ENCODE measurements around the gene BICDL1. TPM values are rescaled to one million over a fixed set of nuclear protein-coding genes. Genes with fewer than 3 reads are reported as not detected.

BICDL1 gene
- total RNA-seq, 1 donor from 2014 or later = 42.4 TPM

GRCh38 chr12:120095736-120096135, 106.7 kb downstream of the BICDL1 start:
- intact Hi-C loops (cut with micrococcal nuclease) = no loop called here

DNA sequence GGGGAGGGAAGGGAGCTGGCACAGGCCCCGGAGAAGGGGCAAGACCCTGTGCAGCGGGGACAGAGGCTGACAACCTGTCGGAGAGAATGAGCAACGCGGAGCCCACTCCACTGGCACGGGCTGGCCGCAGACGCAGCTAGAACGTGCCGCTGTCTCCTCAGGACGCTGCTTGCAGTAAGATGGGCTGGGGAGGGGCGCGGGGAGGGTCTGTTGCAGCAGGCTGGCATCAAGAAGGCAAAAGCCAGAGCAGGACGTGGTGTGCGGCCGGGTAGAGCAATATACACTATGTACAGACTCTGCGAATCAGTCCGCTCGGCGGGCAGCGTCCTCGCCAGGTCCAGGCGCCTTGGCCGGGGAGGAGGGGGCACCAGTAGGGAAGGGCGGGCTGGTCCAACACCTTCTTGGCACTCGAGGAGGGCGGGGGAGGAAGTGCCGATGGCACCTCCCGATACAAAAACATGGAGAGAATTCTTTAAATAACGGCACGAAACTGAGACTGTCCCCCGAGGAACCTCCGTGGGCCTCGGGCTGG, 107.7 kb downstream of the BICDL1 start:
- intact Hi-C loops (cut with micrococcal nuclease) = no loop called here

- intact Hi-C loops (cut with micrococcal nuclease) = no loop called here
Measured at GRCh38 chr12:120098756-120099470, 109.9 kb downstream of the BICDL1 start.

GRCh38 chr12:120099738-120100137, 110.7 kb downstream of the BICDL1 start:
- intact Hi-C loops (cut with micrococcal nuclease) = no loop called here

GRCh38 chr12:120100630-120101029, 111.6 kb downstream of the BICDL1 start:
- intact Hi-C loops (cut with micrococcal nuclease) = no loop called here

DNA sequence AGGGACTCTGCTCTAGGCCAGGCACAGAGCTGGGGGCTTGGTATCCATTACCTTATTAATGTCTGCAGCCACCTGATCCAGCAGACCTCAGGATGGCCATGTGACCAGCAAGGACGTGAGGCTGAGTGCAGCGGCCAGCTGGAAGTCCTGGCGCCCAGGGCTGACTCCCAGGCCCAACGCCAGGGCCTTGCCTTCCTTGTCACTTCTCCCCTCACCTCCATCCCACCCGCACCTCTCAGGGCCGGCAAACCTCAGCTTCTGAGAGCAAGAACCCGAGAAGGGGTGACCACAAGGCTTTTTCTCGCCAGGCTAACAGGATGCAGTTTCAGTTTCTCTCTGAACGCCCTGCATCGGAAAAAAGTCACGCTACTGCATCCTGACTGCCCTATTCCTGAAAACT, 112.1 kb downstream of the BICDL1 start:
- intact Hi-C loops (cut with micrococcal nuclease) = no loop called here

- intact Hi-C loops (cut with micrococcal nuclease) = no loop called here
Measured at GRCh38 chr12:120101617-120102016, 112.6 kb downstream of the BICDL1 start.

GRCh38 chr12:120102189-120103043, 113.4 kb downstream of the BICDL1 start:
- intact Hi-C loops (cut with micrococcal nuclease) = no loop called here

DNA sequence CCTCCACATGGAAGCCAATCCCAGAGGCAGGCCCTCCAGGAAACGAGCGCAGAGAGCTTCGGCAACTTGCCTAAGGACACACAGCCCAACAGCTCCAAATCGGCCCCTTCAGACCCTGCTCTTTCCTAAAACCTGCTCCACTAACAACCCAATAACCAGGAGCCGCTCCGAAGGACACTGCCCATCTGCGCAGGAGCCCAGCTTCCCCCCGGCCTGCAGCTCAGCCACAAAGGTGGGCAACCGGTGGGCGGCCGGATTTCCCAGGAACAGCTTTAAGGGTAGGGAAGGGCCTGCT, 114.0 kb downstream of the BICDL1 start:
- intact Hi-C loops (cut with micrococcal nuclease) = no loop called here

DNA sequence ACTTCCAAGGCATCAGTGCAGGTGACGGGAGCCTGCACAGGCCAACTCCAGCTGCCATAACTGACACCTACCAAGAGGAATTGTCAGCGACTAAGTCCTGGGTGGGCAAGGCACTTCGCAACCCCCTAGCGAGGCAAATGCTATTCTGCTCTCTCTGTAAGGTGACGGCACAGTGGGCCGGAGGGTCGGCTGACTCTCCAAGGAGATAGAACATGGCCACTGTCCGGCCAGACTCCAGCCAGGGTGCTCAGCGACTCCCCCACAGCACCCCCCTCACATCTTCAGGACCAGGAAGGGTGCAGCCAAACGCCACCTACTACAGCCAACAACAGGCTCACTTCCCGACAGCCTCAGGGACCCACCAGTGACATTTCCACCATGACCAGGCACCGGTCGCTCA, 114.3 kb downstream of the BICDL1 start:
- intact Hi-C loops (cut with micrococcal nuclease) = no loop called here

DNA sequence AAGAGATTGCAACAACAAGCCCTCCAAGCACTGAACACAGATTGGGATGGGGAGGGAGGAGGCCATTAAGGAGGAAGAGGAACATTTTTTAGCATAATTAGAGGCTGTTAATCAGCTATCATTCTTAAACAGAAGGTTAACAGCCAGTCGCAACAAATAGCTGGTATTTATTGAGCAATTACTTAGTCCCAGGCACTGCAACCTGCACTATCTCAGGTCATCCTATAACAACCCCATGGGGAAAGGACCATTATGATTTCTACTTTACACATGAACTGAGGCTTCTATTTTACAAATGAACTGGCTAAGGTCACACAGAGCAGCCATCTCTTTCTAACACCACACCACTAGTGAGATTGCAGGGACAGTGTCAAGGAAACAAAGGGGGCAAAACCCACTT, 117.1 kb downstream of the BICDL1 start:
- intact Hi-C loops (cut with micrococcal nuclease) = no loop called here

- intact Hi-C loops (cut with micrococcal nuclease) = loop anchor here (10.0 kb wide), 2 partner anchors 185 to 325 kb away; partner anchors contain the start of genes COX6A1, RNU4-1 and RNU4-2
Measured at GRCh38 chr12:120109570-120110267, 120.7 kb downstream of the BICDL1 start.

- intact Hi-C loops (cut with micrococcal nuclease) = loop anchor here (10.0 kb wide), 2 partner anchors 184 to 324 kb away; partner anchors contain the start of genes COX6A1, RNU4-1 and RNU4-2
Measured at GRCh38 chr12:120110550-120111501, 121.8 kb downstream of the BICDL1 start.

DNA sequence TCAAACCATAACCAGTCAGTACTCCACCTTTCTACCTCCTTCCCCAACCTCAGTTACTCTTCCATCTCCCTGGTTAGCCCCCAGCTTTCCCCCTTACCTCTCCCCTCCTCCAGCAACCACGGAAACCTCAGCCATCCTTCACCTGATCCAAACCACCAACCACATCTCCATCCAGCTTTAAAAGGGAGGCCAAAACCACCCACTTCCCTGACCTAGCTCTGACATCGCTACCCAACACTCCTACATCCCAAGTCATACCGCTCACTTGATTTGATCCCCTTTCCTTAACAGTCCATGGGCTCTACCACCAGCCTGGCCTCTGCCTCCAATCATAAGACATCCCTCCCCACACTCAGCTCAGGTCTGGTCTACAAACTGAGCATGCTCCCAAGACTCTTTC, 126.0 kb downstream of the BICDL1 start:
- intact Hi-C loops (cut with micrococcal nuclease) = loop anchor here (5.0 to 10.0 kb wide), 3 partner anchors 137 to 320 kb away; partner anchors contain the start of genes COX6A1, RNU4-1 and RNU4-2

GRCh38 chr12:120115692-120116440, 126.8 kb downstream of the BICDL1 start:
- intact Hi-C loops (cut with micrococcal nuclease) = loop anchor here (1.0 to 10.0 kb wide), 6 partner anchors 29 to 319 kb away; partner anchors contain the start of genes COX6A1, RNU4-1, RNU4-2 and RPLP0

DNA sequence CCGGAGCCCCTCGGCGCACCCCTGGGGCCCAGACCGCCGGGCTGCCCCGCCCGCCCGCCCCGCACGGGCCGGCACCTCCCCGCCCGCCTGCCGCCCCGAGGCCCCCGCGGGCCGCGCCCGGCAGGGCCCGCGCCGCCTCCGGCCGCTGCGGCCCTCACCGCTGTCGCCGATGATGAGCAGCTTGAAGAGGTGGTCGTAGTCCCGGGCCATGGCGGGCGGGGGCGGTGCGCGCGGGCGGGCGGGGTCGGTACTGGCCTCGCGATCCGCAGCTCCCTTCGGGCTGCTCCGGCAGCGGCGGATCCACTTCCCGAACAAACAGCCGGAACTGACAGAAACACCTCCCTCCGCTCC, 127.4 kb downstream of the BICDL1 start, which contains the start of gene RAB35:
Gene RAB35, minus strand, starts transcription at position 313 of the 351 bp plus-strand sequence. Its CDS starts 103 bp downstream, at position 210.
- intact Hi-C loops (cut with micrococcal nuclease) = loop anchor here (1.0 to 10.0 kb wide), 6 partner anchors 29 to 318 kb away; partner anchors contain the start of genes COX6A1, RNU4-1, RNU4-2 and RPLP0

- intact Hi-C loops (cut with micrococcal nuclease) = loop anchor here (1.0 to 10.0 kb wide), 6 partner anchors 30 to 318 kb away; partner anchors contain the start of genes COX6A1, RNU4-1, RNU4-2 and RPLP0
Measured at GRCh38 chr12:120116792-120117651, 128.0 kb downstream of the BICDL1 start.

- intact Hi-C loops (cut with micrococcal nuclease) = loop anchor here (5.0 to 10.0 kb wide), 3 partner anchors 134 to 317 kb away; partner anchors contain the start of genes COX6A1, RNU4-1 and RNU4-2
Measured at GRCh38 chr12:120117961-120118320, 128.9 kb downstream of the BICDL1 start.
